Upper lobe of left lung (tissue), 6 donors: ENCODE measurements around the gene ZNF846. TPM values are rescaled to one million over a fixed set of nuclear protein-coding genes. Genes with fewer than 3 reads are reported as not detected.

Experiments
- ATAC-seq, 2 donors: fragments of 200-7000 bp; cut with Tn5 transposase; one replicate each; pipeline ENCODE4 v1.9.1; 2022; ENCODE audit warnings: mild to moderate bottlenecking in 2 of 2, moderate library complexity in 2 of 2; ENCODE audit not compliant: low FRiP score in 2 of 2
- DNase-seq, 2 donors: peaks; one replicate each; pipeline ENCODE4 v3.0.0-alpha.2; 2019 to 2020
- H3K27ac ChIP-seq, 4 donors: fragments of 200-600 bp; sonication (generic); one replicate each; pipeline ENCODE4 v1.5.1; 2016 to 2019
- H3K27me3 ChIP-seq, 4 donors: fragments of 200-600 bp; sonication (generic); one replicate each; pipeline ENCODE4 v1.5.1; 2017 to 2019
- H3K36me3 ChIP-seq, 4 donors: fragments of 200-600 bp; sonication (generic); one replicate each; pipeline ENCODE4 v1.5.1; 2016 to 2019
- H3K4me1 ChIP-seq, 4 donors: fragments of 200-600 bp; sonication (generic); one replicate each; pipeline ENCODE4 v1.5.1; 2018 to 2019
- H3K4me3 ChIP-seq, 4 donors: fragments of 200-600 bp; sonication (generic); one replicate each; pipeline ENCODE4 v1.5.1; 2017 to 2019; ENCODE audit warnings: mild to moderate bottlenecking in 2 of 4, moderate library complexity in 1 of 4
- H3K9me3 ChIP-seq, 4 donors: fragments of 200-600 bp; sonication (generic); one replicate each; pipeline ENCODE4 v1.5.1; 2018 to 2019
- EP300 ChIP-seq, 4 donors: sonication (generic); formaldehyde crosslinking; IDR thresholded peaks; one replicate each; pipeline ENCODE4 v1.5.1; 2017; ENCODE audit warnings: antibody characterized with exemption in 4 of 4, control low read depth in 2 of 4
- POLR2A ChIP-seq, 4 donors: fragments of 450-650 bp; IDR thresholded peaks; one replicate each; pipeline ENCODE4 v1.5.1; 2016 to 2017; ENCODE audit warnings: antibody characterized with exemption in 4 of 4, mild to moderate bottlenecking in 2 of 4
- POLR2AphosphoS5 ChIP-seq, 2 donors: sonication (generic); formaldehyde crosslinking; IDR thresholded peaks; one replicate each; pipeline ENCODE4 v1.5.1; 2017; ENCODE audit warnings: antibody characterized with exemption in 2 of 2
- WGBS, 2 donors: methylation state at CpG; one replicate each; pipeline ENCODE4 v1.1.5; 2017 to 2018; 5-methylcytosine and 5-hydroxymethylcytosine counted together
- total RNA-seq, 6 donors: library from RNA; depleted of rRNA in 4 of 6; stranded (reverse); fragments of >200 nt in 4 of 6; gene quantifications; one replicate each; pipeline versions ENCODE4 v1.1.0 to v1.2.1, GENCODE V29; 2016 to 2021
- TF ChIP-seq, protein P1 (sequence below), 6 experiments: fragments of 450-650 bp in 4 of 6; fragments of 200-600 bp in 2 of 6; sonication (generic) in 2 of 6; IDR thresholded peaks; one replicate each; pipeline ENCODE4 v1.5.1; 2016 to 2019; ENCODE audit warnings: antibody characterized with exemption in 6 of 6
- donor health status: DM: no; HTN: no; CAD: no; lungs with moderate emphysema.
- donor health status: DM: no; HTN: yes; CAD: no; lungs with severe emphysema.

Gene ZNF846
- total RNA-seq, 6 donors from 2014 or later = 5.6 to 36.7 (median 15.0) TPM

DNA sequence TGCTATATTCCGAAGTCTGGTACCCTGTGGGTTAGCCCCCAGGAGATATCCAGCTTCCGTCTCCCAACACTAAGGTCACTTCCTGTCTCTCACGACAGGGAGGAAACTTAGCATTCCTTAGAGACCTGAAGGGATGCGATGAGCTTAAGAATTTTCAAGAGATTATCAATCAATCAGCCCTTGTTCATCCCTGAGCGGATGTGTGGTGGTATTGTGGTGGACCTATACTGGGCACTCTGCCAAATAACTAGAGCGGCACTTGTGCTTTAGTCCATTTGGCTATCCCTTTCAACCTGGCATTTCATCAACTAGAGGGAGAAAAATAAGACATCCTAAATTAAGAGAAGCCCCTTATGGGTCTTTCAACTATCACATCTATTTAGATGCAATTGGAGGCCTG is 62.7 kb downstream of the ZNF846 start:
- TF ChIP-seq POLR2A (IDR thresholded peaks at IDR 0.05) = no peak
- TF ChIP-seq, protein P1, sequence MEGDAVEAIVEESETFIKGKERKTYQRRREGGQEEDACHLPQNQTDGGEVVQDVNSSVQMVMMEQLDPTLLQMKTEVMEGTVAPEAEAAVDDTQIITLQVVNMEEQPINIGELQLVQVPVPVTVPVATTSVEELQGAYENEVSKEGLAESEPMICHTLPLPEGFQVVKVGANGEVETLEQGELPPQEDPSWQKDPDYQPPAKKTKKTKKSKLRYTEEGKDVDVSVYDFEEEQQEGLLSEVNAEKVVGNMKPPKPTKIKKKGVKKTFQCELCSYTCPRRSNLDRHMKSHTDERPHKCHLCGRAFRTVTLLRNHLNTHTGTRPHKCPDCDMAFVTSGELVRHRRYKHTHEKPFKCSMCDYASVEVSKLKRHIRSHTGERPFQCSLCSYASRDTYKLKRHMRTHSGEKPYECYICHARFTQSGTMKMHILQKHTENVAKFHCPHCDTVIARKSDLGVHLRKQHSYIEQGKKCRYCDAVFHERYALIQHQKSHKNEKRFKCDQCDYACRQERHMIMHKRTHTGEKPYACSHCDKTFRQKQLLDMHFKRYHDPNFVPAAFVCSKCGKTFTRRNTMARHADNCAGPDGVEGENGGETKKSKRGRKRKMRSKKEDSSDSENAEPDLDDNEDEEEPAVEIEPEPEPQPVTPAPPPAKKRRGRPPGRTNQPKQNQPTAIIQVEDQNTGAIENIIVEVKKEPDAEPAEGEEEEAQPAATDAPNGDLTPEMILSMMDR (IDR thresholded peaks at IDR 0.05) = no peak
- TF ChIP-seq EP300 (IDR thresholded peaks at IDR 0.05) = no peak
- no peak for TF ChIP-seq POLR2AphosphoS5 (IDR thresholded peaks at IDR 0.05)
- no peak overlapping the region for H3K4me3 ChIP-seq
- H3K27me3 ChIP-seq = no peaks in the 10 kb centered on the region
- H3K4me1 ChIP-seq = no peaks in the 10 kb centered on the region
- no peak overlapping the region for H3K27ac ChIP-seq
- H3K9me3 ChIP-seq = peaks cover 0 to 3% (median 1%) of the 10 kb centered on the region in 4 donors
- 47 to 70% methylated on average over 6 of the region's 6 CpGs for WGBS, 2 donors
- DNase-seq (no peak), ATAC-seq (no peak)
- H3K36me3 ChIP-seq = no peaks in the 10 kb centered on the region

DNA sequence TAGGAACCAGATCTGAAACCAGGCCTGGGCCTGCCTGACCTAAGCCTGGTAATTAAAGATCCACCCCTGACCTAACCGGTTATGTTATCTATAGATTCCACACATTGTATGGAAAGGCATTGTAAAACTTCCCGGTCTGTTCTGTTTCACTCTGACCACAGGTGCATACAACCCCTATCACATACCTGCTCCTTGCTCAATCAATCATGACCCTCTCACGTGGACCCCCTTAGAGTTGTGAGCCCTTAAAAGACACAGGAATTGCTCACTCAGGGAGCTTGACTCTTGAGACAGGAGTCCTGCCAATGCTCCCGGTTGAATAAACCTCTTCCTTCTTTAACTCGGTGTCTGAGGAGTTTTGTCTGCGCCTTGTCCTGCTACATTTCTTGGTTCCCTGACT is 66.4 kb downstream of the ZNF846 start:
- no peaks in the 10 kb centered on the region for H3K4me1 ChIP-seq
- H3K27ac ChIP-seq = no peak overlapping the region
- no peak overlapping the region for H3K4me3 ChIP-seq
- WGBS, 2 donors = 86 to 89% methylated on average over 4 to 6 of the region's 6 CpGs
- DNase-seq = no peak
- ATAC-seq = no peak
- TF ChIP-seq EP300 (IDR thresholded peaks at IDR 0.05) (no peak), POLR2A (IDR thresholded peaks at IDR 0.05) (no peak), POLR2AphosphoS5 (IDR thresholded peaks at IDR 0.05) (no peak)
- TF ChIP-seq, protein P1 (IDR thresholded peaks at IDR 0.05) = no peak
- H3K36me3 ChIP-seq = no peaks in the 10 kb centered on the region
- H3K9me3 ChIP-seq = no peaks in the 10 kb centered on the region
- H3K27me3 ChIP-seq = no peaks in the 10 kb centered on the region

Other genes starting within 250 kb of the ZNF846 start
- 10 to 100 TPM; 10.4 to 29.3 (median 12.1) TPM for gene ZNF426, start 230.1 kb downstream of the ZNF846 start, total RNA-seq
- gene ZNF121, start 184.2 kb downstream of the ZNF846 start, total RNA-seq = 10 to 100 TPM in 5 of 6 donors, 1 to 10 TPM in 1; 8.3 to 32.6 (median 25.2) TPM
- gene ZNF561, start 147.5 kb downstream of the ZNF846 start, total RNA-seq = 10 to 100 TPM; 12.6 to 37.5 (median 26.0) TPM
- gene ZNF562, start 93.6 kb downstream of the ZNF846 start, total RNA-seq = 10 to 100 TPM; 21.4 to 33.2 (median 24.3) TPM
- gene FBXL12, start 50.3 kb upstream of the ZNF846 start, total RNA-seq = 10 to 100 TPM; 14.8 to 48.2 (median 32.3) TPM
- gene UBL5, start 59.2 kb upstream of the ZNF846 start, total RNA-seq = 100 to 1,000 TPM in 5 of 6 donors, 10 to 100 TPM in 1; 61.8 to 405 (median 255) TPM
- gene PIN1, start 66.6 kb upstream of the ZNF846 start, total RNA-seq = 10 to 100 TPM; 38.8 to 87.5 (median 70.7) TPM
- 10 to 100 TPM in 1 of 6 donors, 1 to 10 TPM in 3, under 1 TPM in 1, not detected in 1; 0.98 to 11.3 (median 4.7) TPM for gene OLFM2, start 167.8 kb upstream of the ZNF846 start, total RNA-seq
- gene COL5A3, start 241.8 kb upstream of the ZNF846 start, total RNA-seq = 10 to 100 TPM in 3 of 6 donors, 1 to 10 TPM in 3; 1.3 to 31.4 (median 11.2) TPM
- gene RDH8, start 244.7 kb upstream of the ZNF846 start, total RNA-seq = not detected